Mucosa of descending colon (tissue), 3 donors: ENCODE results near the gene RALGAPA2. TPM values are rescaled to one million over a fixed set of nuclear protein-coding genes. Genes with fewer than 3 reads are reported as not detected.

Experiments used
- ATAC-seq: fragments of 200-7000 bp; cut with Tn5 transposase; one replicate; pipeline ENCODE4 v1.9.1; 2020; ENCODE audit warnings: mild to moderate bottlenecking, moderate library complexity
- DNase-seq, 3 donors: peaks; one replicate each; pipeline ENCODE4 v3.0.0-alpha.2; 2020
- H3K36me3 ChIP-seq: fragments of 200-600 bp; one replicate; pipeline ENCODE4 v1.8.0; 2021; ENCODE audit warnings: low read depth, mild to moderate bottlenecking
- H3K4me1 ChIP-seq: fragments of 200-600 bp; one replicate; pipeline ENCODE4 v1.8.0; 2021; ENCODE audit warnings: low read depth, mild to moderate bottlenecking
- H3K4me3 ChIP-seq: fragments of 200-600 bp; one replicate; pipeline ENCODE4 v1.8.0; 2021; ENCODE audit warnings: mild to moderate bottlenecking
- H3K9me3 ChIP-seq: fragments of 200-600 bp; one replicate; pipeline ENCODE4 v1.8.0; 2021; ENCODE audit warnings: mild to moderate bottlenecking
- CTCF ChIP-seq: fragments of 200-600 bp; IDR thresholded peaks from one replicate; pipeline ENCODE4 v1.8.0; 2022; ENCODE audit warnings: antibody characterized with exemption, mild to moderate bottlenecking
- intact Hi-C, 2 donors: fragments of 100-400 bp; cut with DNase I in 1 of 2; cut with micrococcal nuclease in 1 of 2; formaldehyde crosslinking; loops; one replicate each; pipeline versions ENCODE4 v1.11.0 to v1.11.1; 2022; cut with DNase I, micrococcal nuclease
- total RNA-seq, 3 donors: library from RNA; stranded (reverse); fragmentation: NEBNext Ultra II Directional in 2 of 3; extraction: Animal tissue kit (Norgen Biotek cat#: 25700) in 2 of 3; gene quantifications; one replicate each; pipeline versions ENCODE4 v1.2.1 to v1.2.4, GENCODE V29; 2021 to 2023
- donor health status: DM: no; HTN: no; CAD: no; lungs with moderate emphysema.
- donor health status: DM: no; HTN: no; CAD: no.
- donor health status: DM: no; HTN: yes; CAD: no.

RALGAPA2 gene
- total RNA-seq, 3 donors from 2014 or later = 46.3 to 85.9 (median 66.9) TPM

- Histone ChIP-seq H3K36me3 (no peaks in the 10 kb centered on the region), H3K4me3 (no peak overlapping the region), H3K4me1 (no peaks in the 10 kb centered on the region), H3K9me3 (no peaks in the 10 kb centered on the region)
- TF ChIP-seq CTCF = no peak
- no peak for DNase-seq
- no peak for ATAC-seq
- intact Hi-C loops = no loop called here
Measured at GRCh38 chr20:20463933-20464374, 248.5 kb downstream of the RALGAPA2 start.

- ATAC-seq (no peak), DNase-seq (no peak)
- H3K9me3 ChIP-seq = no peaks in the 10 kb centered on the region
- no peak overlapping the region for H3K4me3 ChIP-seq
- no peaks in the 10 kb centered on the region for H3K36me3 ChIP-seq
- H3K4me1 ChIP-seq = no peaks in the 10 kb centered on the region
- intact Hi-C loops = no loop called here
- no peak for TF ChIP-seq CTCF
Measured at GRCh38 chr20:20462185-20462584, 250.3 kb downstream of the RALGAPA2 start.

GRCh38 chr20:20461551-20461950 lies 250.9 kb downstream of the RALGAPA2 start:
- no peaks in the 10 kb centered on the region for H3K4me1 ChIP-seq
- ATAC-seq (no peak), DNase-seq (no peak)
- no peaks in the 10 kb centered on the region for H3K36me3 ChIP-seq
- intact Hi-C loops = no loop called here
- H3K4me3 ChIP-seq = no peak overlapping the region
- TF ChIP-seq CTCF = no peak
- no peaks in the 10 kb centered on the region for H3K9me3 ChIP-seq

GRCh38 chr20:20459726-20460125 lies 252.7 kb downstream of the RALGAPA2 start:
- intact Hi-C loops = no loop called here
- no peak overlapping the region for H3K4me3 ChIP-seq
- no peaks in the 10 kb centered on the region for H3K4me1 ChIP-seq
- TF ChIP-seq CTCF = no peak
- H3K36me3 ChIP-seq = no peaks in the 10 kb centered on the region
- DNase-seq (no peak), ATAC-seq (no peak)
- no peaks in the 10 kb centered on the region for H3K9me3 ChIP-seq

GRCh38 chr20:20457392-20458126 lies 254.9 kb downstream of the RALGAPA2 start:
- intact Hi-C loops = no loop called here
- Histone ChIP-seq H3K4me1 (no peaks in the 10 kb centered on the region), H3K4me3 (no peak overlapping the region), H3K36me3 (no peaks in the 10 kb centered on the region), H3K9me3 (no peaks in the 10 kb centered on the region)
- ATAC-seq = peak; percentile 74
- no peak for TF ChIP-seq CTCF
- DNase-seq = peak in 1 of 3 donors; percentile 16
